IPS-18a (cell line): ENCODE results near the gene RFT1.
"Not testable (repeated sequence)": the region's sequence is repeated elsewhere in the genome, so short reads cannot be mapped to it uniquely, and the experiment has no call there.

Source experiments
- H3K27ac ChIP-seq: one replicate; pipeline ENCODE4 v1.5.1; 2013; ENCODE audit warnings: low read length
- H3K27me3 ChIP-seq: one replicate; pipeline ENCODE4 v1.6.1; 2013; ENCODE audit warnings: mild to moderate bottlenecking, low read length; ENCODE audit not compliant: control insufficient read depth, insufficient read depth
- H3K36me3 ChIP-seq: one replicate; pipeline ENCODE4 v1.6.1; 2013; ENCODE audit warnings: low read depth, low read length; ENCODE audit not compliant: control insufficient read depth
- H3K4me1 ChIP-seq: one replicate; pipeline ENCODE4 v1.6.1; 2013; ENCODE audit warnings: low read depth, low read length; ENCODE audit not compliant: control insufficient read depth
- H3K4me3 ChIP-seq: one replicate; pipeline ENCODE4 v1.5.1; 2013; ENCODE audit warnings: low read length
- H3K9ac ChIP-seq: one replicate; pipeline ENCODE4 v1.6.1; 2013; ENCODE audit warnings: mild to moderate bottlenecking, low read length, moderate library complexity
- H3K9me3 ChIP-seq: one replicate; pipeline ENCODE4 v1.6.1; 2013; ENCODE audit warnings: low read depth, low read length; ENCODE audit not compliant: control insufficient read depth

RFT1 gene

GRCh38 chr3:53151870-53152660, 21.8 kb upstream of the RFT1 start:
- Histone ChIP-seq H3K36me3 (no peaks in the 10 kb centered on the region), H3K27me3 (no peaks in the 10 kb centered on the region), H3K4me3 (no peak overlapping the region), H3K4me1 (no peaks in the 10 kb centered on the region), H3K9me3 (no peaks in the 10 kb centered on the region), H3K9ac (no peak overlapping the region), H3K27ac (no peak overlapping the region)

- no peaks in the 10 kb centered on the region for H3K9me3 ChIP-seq
- H3K9ac ChIP-seq: no peak overlapping the region
- no peak overlapping the region for H3K27ac ChIP-seq
- no peaks in the 10 kb centered on the region for H3K36me3 ChIP-seq
- no peaks in the 10 kb centered on the region for H3K27me3 ChIP-seq
- no peaks in the 10 kb centered on the region for H3K4me1 ChIP-seq
- no peak overlapping the region for H3K4me3 ChIP-seq
Measured at GRCh38 chr3:53151465-53151864, 21.2 kb upstream of the RFT1 start.

GRCh38 chr3:53151086-53151438, 20.8 kb upstream of the RFT1 start:
- H3K9ac ChIP-seq, H3K4me3 ChIP-seq, H3K36me3 ChIP-seq, H3K9me3 ChIP-seq, H3K4me1 ChIP-seq, H3K27me3 ChIP-seq, H3K27ac ChIP-seq: not testable (repeated sequence)

GRCh38 chr3:53150247-53151085, 20.2 kb upstream of the RFT1 start:
- Histone ChIP-seq H3K9me3 (no peaks in the 10 kb centered on the region), H3K27ac (no peak overlapping the region), H3K27me3 (no peaks in the 10 kb centered on the region), H3K36me3 (no peaks in the 10 kb centered on the region), H3K4me3 (no peak overlapping the region), H3K9ac (no peak overlapping the region), H3K4me1 (no peaks in the 10 kb centered on the region)

GRCh38 chr3:53149699-53150098, 19.5 kb upstream of the RFT1 start:
- Histone ChIP-seq H3K27me3 (no peaks in the 10 kb centered on the region), H3K27ac (no peak overlapping the region), H3K9me3 (no peaks in the 10 kb centered on the region), H3K9ac (no peak overlapping the region), H3K4me3 (no peak overlapping the region), H3K4me1 (no peaks in the 10 kb centered on the region), H3K36me3 (no peaks in the 10 kb centered on the region)

- H3K27ac ChIP-seq: no peak overlapping the region
- H3K4me1 ChIP-seq: no peaks in the 10 kb centered on the region
- no peak overlapping the region for H3K9ac ChIP-seq
- H3K36me3 ChIP-seq: no peaks in the 10 kb centered on the region
- no peaks in the 10 kb centered on the region for H3K27me3 ChIP-seq
- no peaks in the 10 kb centered on the region for H3K9me3 ChIP-seq
- no peak overlapping the region for H3K4me3 ChIP-seq
Measured at GRCh38 chr3:53149006-53149690, 18.9 kb upstream of the RFT1 start.

- Histone ChIP-seq H3K4me1 (no peaks in the 10 kb centered on the region), H3K9ac (no peak overlapping the region), H3K4me3 (no peak overlapping the region), H3K36me3 (no peaks in the 10 kb centered on the region), H3K9me3 (no peaks in the 10 kb centered on the region), H3K27ac (no peak overlapping the region), H3K27me3 (no peaks in the 10 kb centered on the region)
Measured at GRCh38 chr3:53147903-53148400, 17.7 kb upstream of the RFT1 start.

- H3K36me3 ChIP-seq: no peaks in the 10 kb centered on the region
- no peaks in the 10 kb centered on the region for H3K27me3 ChIP-seq
- H3K4me1 ChIP-seq: no peaks in the 10 kb centered on the region
- no peak overlapping the region for H3K4me3 ChIP-seq
- H3K27ac ChIP-seq: no peak overlapping the region
- no peaks in the 10 kb centered on the region for H3K9me3 ChIP-seq
- no peak overlapping the region for H3K9ac ChIP-seq
Measured at GRCh38 chr3:53147151-53147902, 17.1 kb upstream of the RFT1 start.

GRCh38 chr3:53146319-53146891, 16.2 kb upstream of the RFT1 start:
- H3K27me3 ChIP-seq: no peaks in the 10 kb centered on the region
- H3K4me1 ChIP-seq: no peaks in the 10 kb centered on the region
- no peak overlapping the region for H3K27ac ChIP-seq
- H3K36me3 ChIP-seq: no peaks in the 10 kb centered on the region
- no peaks in the 10 kb centered on the region for H3K9me3 ChIP-seq
- no peak overlapping the region for H3K9ac ChIP-seq
- no peak overlapping the region for H3K4me3 ChIP-seq

- Histone ChIP-seq H3K27ac (no peak overlapping the region), H3K27me3 (no peaks in the 10 kb centered on the region)
Measured at GRCh38 chr3:53145713-53146080, 15.5 kb upstream of the RFT1 start.

More at GRCh38 chr3:53145713-53146080, 15.5 kb upstream of the RFT1 start:
- Histone ChIP-seq H3K4me1 (no peaks in the 10 kb centered on the region), H3K4me3 (no peak overlapping the region), H3K36me3 (no peaks in the 10 kb centered on the region), H3K9ac (no peak overlapping the region), H3K9me3 (no peaks in the 10 kb centered on the region)
